ENCODE measurements around the gene MBP. TPM values are rescaled to one million over a fixed set of nuclear protein-coding genes. Genes with fewer than 3 reads are reported as not detected.

MBP gene
- total RNA-seq, 1 experiment from 2014 or later = 47.4 TPM

GRCh38 chr18:76938619-76939018 is 194.0 kb downstream of the MBP start:
- Histone ChIP-seq H3K27me3 (ENCODE audit: low read length) (no peaks in the 10 kb centered on the region), H3K9me2 (replicated peaks; ENCODE audit: low read length) (no peaks in the 10 kb centered on the region), H3K9ac (ENCODE audit: low read length) (no peak overlapping the region), H3K4me1 (ENCODE audit: insufficient read depth, low read length) (no peaks in the 10 kb centered on the region), H3F3A (ENCODE audit: low read length, unreplicated experiment) (no peaks in the 10 kb centered on the region), H3K36me3 (ENCODE audit: low read depth, low read length) (peaks cover 3% of the 10 kb centered on the region), H4K20me1 (ENCODE audit: low read length) (no peaks in the 10 kb centered on the region), H3K79me2 (ENCODE audit: low read length) (no peaks in the 10 kb centered on the region), H3K4me2 (ENCODE audit: low read length) (no peak overlapping the region), H3K27ac (ENCODE audit: low read length) (no peak overlapping the region), H2AFZ (ENCODE audit: low read length) (no peak overlapping the region), H3K9me3 (ENCODE audit: low read length) (no peaks in the 10 kb centered on the region), H3K4me3 (ENCODE audit: low read length) (no peak overlapping the region)
- ATAC-seq (no peak), DNase-seq (no peak)
- POLR2A ChIA-PET (ENCODE audit: unreplicated experiment) = no interaction called here
- CTCF ChIA-PET = no interaction called here
- no peak for TF ChIP-seq CTCF (conservative IDR thresholded peaks at IDR 0.05; ENCODE audit: low read depth, low read length)
- no peak for TF ChIP-seq EZH2phosphoT487 (IDR thresholded peaks at IDR 0.05; ENCODE audit: borderline replicate concordance, low read length)
- no peak for TF ChIP-seq EZH2 (IDR thresholded peaks at IDR 0.05; ENCODE audit: low read length, unreplicated experiment)
- no TSS peak for BruUV-seq (replicated peaks)
- intact Hi-C loops (cut with micrococcal nuclease) = no loop called here

DNA sequence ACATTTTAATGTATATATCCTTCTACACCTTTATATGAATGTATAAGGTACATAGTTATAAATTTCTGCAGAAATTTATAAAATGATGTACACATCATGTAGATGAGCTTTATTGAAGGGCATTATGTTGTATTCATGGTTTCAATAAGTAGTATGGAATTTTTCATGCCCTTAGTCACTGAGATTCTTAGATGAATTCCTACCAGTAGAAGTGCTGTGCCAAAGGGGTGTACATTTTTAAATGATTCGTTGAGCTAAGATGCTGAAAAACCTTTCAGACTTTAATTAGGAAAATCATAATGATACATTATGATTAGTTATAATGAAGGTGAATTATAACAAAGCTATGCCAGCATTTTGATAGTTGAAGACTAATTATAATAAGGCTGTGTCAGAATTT is 195.0 kb downstream of the MBP start:
- intact Hi-C loops (cut with micrococcal nuclease) = no loop called here

More for the DNA sequence above, 195.0 kb downstream of the MBP start:
- Histone ChIP-seq H3K27ac (ENCODE audit: low read length) (no peak overlapping the region), H3K9ac (ENCODE audit: low read length) (no peak overlapping the region), H3K9me2 (replicated peaks; ENCODE audit: low read length) (no peaks in the 10 kb centered on the region), H3K4me3 (ENCODE audit: low read length) (no peak overlapping the region), H2AFZ (ENCODE audit: low read length) (no peak overlapping the region), H3F3A (ENCODE audit: low read length, unreplicated experiment) (no peaks in the 10 kb centered on the region), H4K20me1 (ENCODE audit: low read length) (no peaks in the 10 kb centered on the region), H3K4me2 (ENCODE audit: low read length) (no peak overlapping the region), H3K36me3 (ENCODE audit: low read depth, low read length) (no peaks in the 10 kb centered on the region; the same call in none of the 2 replicates), H3K79me2 (ENCODE audit: low read length) (no peaks in the 10 kb centered on the region), H3K9me3 (ENCODE audit: low read length) (no peaks in the 10 kb centered on the region), H3K4me1 (ENCODE audit: insufficient read depth, low read length) (no peaks in the 10 kb centered on the region), H3K27me3 (ENCODE audit: low read length) (no peaks in the 10 kb centered on the region)
- no peak for TF ChIP-seq EZH2phosphoT487 (IDR thresholded peaks at IDR 0.05; ENCODE audit: borderline replicate concordance, low read length)
- TF ChIP-seq CTCF (conservative IDR thresholded peaks at IDR 0.05; ENCODE audit: low read depth, low read length) = no peak
- no peak for TF ChIP-seq EZH2 (IDR thresholded peaks at IDR 0.05; ENCODE audit: low read length, unreplicated experiment)
- no TSS peak for BruUV-seq (replicated peaks)
- ATAC-seq (no peak), DNase-seq (no peak)
- POLR2A ChIA-PET (ENCODE audit: unreplicated experiment) = no interaction called here
- CTCF ChIA-PET = no interaction called here

All from PC-3 (cell line).